ENCODE measurements around the gene DHH.

DHH gene

DNA sequence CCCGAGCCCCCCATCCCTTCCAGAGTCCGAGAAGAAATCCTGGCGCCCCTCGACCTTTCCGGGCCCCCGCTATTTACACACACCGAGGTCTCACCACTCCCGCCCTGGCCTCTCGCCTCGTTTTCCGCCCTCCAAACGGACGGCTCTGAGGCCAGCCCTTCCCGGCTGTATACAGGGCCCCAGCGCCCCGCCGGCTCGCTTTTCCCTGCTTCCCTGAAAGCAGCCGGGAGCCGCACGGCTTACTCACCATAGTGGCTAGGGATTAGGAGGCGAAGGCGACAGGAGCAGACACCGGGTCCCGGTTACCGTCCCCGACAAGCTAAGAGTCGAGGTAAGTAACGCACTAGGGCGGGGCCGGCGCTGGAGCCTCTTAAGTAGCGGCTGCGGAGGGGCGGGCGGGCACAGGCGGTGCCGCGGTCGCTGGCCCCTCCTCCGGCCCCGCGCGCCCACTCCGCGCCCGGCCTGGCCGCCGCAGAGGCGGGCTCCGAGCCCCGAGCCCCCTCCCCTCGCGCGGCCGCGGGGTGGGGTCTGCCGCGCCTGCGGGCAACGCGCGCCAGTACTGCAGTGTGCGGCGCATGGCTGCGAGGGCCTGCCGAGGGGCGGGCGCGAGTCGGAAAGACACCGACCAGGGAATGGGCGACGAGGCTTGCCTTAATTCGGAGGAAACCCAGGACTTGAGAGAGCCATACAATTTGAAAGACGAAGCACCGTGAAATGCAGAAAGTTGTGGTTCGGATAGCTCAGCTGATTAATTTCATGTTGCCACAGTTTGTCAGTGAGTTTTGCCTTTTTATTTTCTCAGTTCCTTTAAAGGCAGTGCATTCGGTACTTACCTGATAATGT is 36.7 kb upstream of the DHH start, which contains the start of gene TUBA1B (continued):
- TF ChIP-seq ZNF623 (tag by site-specific recombination; IDR thresholded peaks at IDR 0.05) (peak; percentile 51), ZNF146 (tag by site-specific recombination; IDR thresholded peaks at IDR 0.05) (no peak), ZNF114 (tag by site-specific recombination; IDR thresholded peaks at IDR 0.05) (no peak), ZNF664 (tag by site-specific recombination; IDR thresholded peaks at IDR 0.05) (no peak), ZNF473 (tag by site-specific recombination; IDR thresholded peaks at IDR 0.05) (no peak), ZNF548 (tag by site-specific recombination; IDR thresholded peaks at IDR 0.05) (peak; percentile 25; the same call in 1 of the 2 replicates), ZNF23 (tag by site-specific recombination; IDR thresholded peaks at IDR 0.05; ENCODE audit: borderline replicate concordance) (0 out of 2 replicates have a peak, but pooled peaks have one; percentile 35), ZIC2 (tag by site-specific recombination; IDR thresholded peaks at IDR 0.05) (no peak), ZNF239 (tag by site-specific recombination; IDR thresholded peaks at IDR 0.05) (peak; percentile 80; the same call in 1 of the 2 replicates), ZXDB (tag by site-specific recombination; IDR thresholded peaks at IDR 0.05) (peak; percentile 71), ZNF777 (tag by site-specific recombination; IDR thresholded peaks at IDR 0.05; ENCODE audit: borderline replicate concordance) (0 out of 2 replicates have a peak, but pooled peaks have one; percentile 80), ZFP41 (tag by site-specific recombination; IDR thresholded peaks at IDR 0.05; ENCODE audit: borderline replicate concordance) (no peak; the same call in 1 of the 2 replicates), ZNF530 (tag by site-specific recombination; IDR thresholded peaks at IDR 0.05; ENCODE audit: low read depth) (no peak), ZNF132 (tag by site-specific recombination; IDR thresholded peaks at IDR 0.05; ENCODE audit: borderline replicate concordance) (no peak), ZNF837 (tag by site-specific recombination; IDR thresholded peaks at IDR 0.05) (no peak), ZNF560 (tag by site-specific recombination; IDR thresholded peaks at IDR 0.05; ENCODE audit: borderline replicate concordance) (no peak), GLIS1 (tag by site-specific recombination; IDR thresholded peaks at IDR 0.05) (peak; percentile 23; the same call in 1 of the 2 replicates), TRIM28 (IDR thresholded peaks at IDR 0.05; ENCODE audit: borderline replicate concordance, low read length) (no peak), ZSCAN16 (tag by site-specific recombination; IDR thresholded peaks at IDR 0.05) (no peak; the same call in 1 of the 2 replicates), GLI2 (tag by site-specific recombination; IDR thresholded peaks at IDR 0.05; ENCODE audit: borderline replicate concordance, low read depth) (no peak)
- TF ChIP-seq, protein P1, sequence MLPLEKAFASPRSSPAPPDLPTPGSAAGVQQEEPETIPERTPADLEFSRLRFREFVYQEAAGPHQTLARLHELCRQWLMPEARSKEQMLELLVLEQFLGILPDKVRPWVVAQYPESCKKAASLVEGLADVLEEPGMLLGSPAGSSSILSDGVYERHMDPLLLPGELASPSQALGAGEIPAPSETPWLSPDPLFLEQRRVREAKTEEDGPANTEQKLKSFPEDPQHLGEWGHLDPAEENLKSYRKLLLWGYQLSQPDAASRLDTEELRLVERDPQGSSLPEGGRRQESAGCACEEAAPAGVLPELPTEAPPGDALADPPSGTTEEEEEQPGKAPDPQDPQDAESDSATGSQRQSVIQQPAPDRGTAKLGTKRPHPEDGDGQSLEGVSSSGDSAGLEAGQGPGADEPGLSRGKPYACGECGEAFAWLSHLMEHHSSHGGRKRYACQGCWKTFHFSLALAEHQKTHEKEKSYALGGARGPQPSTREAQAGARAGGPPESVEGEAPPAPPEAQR (tag by site-specific recombination; IDR thresholded peaks at IDR 0.05): peak; percentile 84
- TF ChIP-seq, protein P2, sequence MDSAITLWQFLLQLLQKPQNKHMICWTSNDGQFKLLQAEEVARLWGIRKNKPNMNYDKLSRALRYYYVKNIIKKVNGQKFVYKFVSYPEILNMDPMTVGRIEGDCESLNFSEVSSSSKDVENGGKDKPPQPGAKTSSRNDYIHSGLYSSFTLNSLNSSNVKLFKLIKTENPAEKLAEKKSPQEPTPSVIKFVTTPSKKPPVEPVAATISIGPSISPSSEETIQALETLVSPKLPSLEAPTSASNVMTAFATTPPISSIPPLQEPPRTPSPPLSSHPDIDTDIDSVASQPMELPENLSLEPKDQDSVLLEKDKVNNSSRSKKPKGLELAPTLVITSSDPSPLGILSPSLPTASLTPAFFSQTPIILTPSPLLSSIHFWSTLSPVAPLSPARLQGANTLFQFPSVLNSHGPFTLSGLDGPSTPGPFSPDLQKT (IDR thresholded peaks at IDR 0.05; ENCODE audit: borderline replicate concordance, low read depth, low read length): no peak
- TF ChIP-seq, protein P3, sequence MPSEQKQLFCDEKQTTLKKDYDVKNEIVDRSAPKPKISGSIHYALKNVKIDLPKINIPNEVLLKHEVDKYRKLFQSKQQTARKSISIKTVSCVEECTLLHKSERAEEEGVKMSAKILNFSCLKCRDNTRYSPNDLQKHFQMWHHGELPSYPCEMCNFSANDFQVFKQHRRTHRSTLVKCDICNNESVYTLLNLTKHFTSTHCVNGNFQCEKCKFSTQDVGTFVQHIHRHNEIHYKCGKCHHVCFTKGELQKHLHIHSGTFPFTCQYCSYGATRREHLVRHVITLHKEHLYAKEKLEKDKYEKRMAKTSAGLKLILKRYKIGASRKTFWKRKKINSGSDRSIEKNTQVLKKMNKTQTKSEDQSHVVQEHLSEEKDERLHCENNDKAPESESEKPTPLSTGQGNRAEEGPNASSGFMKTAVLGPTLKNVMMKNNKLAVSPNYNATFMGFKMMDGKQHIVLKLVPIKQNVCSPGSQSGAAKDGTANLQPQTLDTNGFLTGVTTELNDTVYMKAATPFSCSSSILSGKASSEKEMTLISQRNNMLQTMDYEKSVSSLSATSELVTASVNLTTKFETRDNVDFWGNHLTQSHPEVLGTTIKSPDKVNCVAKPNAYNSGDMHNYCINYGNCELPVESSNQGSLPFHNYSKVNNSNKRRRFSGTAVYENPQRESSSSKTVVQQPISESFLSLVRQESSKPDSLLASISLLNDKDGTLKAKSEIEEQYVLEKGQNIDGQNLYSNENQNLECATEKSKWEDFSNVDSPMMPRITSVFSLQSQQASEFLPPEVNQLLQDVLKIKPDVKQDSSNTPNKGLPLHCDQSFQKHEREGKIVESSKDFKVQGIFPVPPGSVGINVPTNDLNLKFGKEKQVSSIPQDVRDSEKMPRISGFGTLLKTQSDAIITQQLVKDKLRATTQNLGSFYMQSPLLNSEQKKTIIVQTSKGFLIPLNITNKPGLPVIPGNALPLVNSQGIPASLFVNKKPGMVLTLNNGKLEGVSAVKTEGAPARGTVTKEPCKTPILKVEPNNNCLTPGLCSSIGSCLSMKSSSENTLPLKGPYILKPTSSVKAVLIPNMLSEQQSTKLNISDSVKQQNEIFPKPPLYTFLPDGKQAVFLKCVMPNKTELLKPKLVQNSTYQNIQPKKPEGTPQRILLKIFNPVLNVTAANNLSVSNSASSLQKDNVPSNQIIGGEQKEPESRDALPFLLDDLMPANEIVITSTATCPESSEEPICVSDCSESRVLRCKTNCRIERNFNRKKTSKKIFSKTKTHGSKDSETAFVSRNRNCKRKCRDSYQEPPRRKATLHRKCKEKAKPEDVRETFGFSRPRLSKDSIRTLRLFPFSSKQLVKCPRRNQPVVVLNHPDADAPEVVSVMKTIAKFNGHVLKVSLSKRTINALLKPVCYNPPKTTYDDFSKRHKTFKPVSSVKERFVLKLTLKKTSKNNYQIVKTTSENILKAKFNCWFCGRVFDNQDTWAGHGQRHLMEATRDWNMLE (tag by site-specific recombination; conservative IDR thresholded peaks at IDR 0.05; ENCODE audit: low read depth): no peak
- TF ChIP-seq, protein P4, sequence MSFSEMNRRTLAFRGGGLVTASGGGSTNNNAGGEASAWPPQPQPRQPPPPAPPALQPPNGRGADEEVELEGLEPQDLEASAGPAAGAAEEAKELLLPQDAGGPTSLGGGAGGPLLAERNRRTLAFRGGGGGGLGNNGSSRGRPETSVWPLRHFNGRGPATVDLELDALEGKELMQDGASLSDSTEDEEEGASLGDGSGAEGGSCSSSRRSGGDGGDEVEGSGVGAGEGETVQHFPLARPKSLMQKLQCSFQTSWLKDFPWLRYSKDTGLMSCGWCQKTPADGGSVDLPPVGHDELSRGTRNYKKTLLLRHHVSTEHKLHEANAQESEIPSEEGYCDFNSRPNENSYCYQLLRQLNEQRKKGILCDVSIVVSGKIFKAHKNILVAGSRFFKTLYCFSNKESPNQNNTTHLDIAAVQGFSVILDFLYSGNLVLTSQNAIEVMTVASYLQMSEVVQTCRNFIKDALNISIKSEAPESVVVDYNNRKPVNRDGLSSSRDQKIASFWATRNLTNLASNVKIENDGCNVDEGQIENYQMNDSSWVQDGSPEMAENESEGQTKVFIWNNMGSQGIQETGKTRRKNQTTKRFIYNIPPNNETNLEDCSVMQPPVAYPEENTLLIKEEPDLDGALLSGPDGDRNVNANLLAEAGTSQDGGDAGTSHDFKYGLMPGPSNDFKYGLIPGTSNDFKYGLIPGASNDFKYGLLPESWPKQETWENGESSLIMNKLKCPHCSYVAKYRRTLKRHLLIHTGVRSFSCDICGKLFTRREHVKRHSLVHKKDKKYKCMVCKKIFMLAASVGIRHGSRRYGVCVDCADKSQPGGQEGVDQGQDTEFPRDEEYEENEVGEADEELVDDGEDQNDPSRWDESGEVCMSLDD (tag by site-specific recombination; IDR thresholded peaks at IDR 0.05): peak; percentile 79
- TF ChIP-seq, protein P5, sequence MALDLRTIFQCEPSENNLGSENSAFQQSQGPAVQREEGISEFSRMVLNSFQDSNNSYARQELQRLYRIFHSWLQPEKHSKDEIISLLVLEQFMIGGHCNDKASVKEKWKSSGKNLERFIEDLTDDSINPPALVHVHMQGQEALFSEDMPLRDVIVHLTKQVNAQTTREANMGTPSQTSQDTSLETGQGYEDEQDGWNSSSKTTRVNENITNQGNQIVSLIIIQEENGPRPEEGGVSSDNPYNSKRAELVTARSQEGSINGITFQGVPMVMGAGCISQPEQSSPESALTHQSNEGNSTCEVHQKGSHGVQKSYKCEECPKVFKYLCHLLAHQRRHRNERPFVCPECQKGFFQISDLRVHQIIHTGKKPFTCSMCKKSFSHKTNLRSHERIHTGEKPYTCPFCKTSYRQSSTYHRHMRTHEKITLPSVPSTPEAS (tag by site-specific recombination; IDR thresholded peaks at IDR 0.05): peak; percentile 63
- TF ChIP-seq, protein P6, sequence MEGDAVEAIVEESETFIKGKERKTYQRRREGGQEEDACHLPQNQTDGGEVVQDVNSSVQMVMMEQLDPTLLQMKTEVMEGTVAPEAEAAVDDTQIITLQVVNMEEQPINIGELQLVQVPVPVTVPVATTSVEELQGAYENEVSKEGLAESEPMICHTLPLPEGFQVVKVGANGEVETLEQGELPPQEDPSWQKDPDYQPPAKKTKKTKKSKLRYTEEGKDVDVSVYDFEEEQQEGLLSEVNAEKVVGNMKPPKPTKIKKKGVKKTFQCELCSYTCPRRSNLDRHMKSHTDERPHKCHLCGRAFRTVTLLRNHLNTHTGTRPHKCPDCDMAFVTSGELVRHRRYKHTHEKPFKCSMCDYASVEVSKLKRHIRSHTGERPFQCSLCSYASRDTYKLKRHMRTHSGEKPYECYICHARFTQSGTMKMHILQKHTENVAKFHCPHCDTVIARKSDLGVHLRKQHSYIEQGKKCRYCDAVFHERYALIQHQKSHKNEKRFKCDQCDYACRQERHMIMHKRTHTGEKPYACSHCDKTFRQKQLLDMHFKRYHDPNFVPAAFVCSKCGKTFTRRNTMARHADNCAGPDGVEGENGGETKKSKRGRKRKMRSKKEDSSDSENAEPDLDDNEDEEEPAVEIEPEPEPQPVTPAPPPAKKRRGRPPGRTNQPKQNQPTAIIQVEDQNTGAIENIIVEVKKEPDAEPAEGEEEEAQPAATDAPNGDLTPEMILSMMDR (tag by site-specific recombination; IDR thresholded peaks at IDR 0.05): 0 out of 2 replicates have a peak, but pooled peaks have one; percentile 43
